ENCODE measurements around the gene BFSP1.
A peak's percentile ranks its signal among the peaks of the same experiment; 100 is the strongest.

Gene BFSP1

GRCh38 chr20:17557675-17558006 lies 26.5 kb upstream of the BFSP1 start:
- DNase-seq (ENCODE audit: low read depth in 2 of 2) = no peak

- DNase-seq (ENCODE audit: low read depth in 2 of 2) = no peak
These were observed 25.9 kb upstream of the BFSP1 start for GRCh38 chr20:17556837-17557674.

GRCh38 chr20:17555106-17555505 lies 23.9 kb upstream of the BFSP1 start:
- no peak for DNase-seq (ENCODE audit: low read depth in 2 of 2)

- no peak for DNase-seq (ENCODE audit: low read depth in 2 of 2)
These were observed 18.0 kb upstream of the BFSP1 start for GRCh38 chr20:17549131-17549530.

- DNase-seq (ENCODE audit: low read depth in 2 of 2) = no peak
These were observed 13.9 kb upstream of the BFSP1 start for GRCh38 chr20:17545127-17545526.

GRCh38 chr20:17543531-17544131 lies 12.5 kb upstream of the BFSP1 start:
- no peak for DNase-seq (ENCODE audit: low read depth in 2 of 2)

GRCh38 chr20:17542993-17543412 lies 11.8 kb upstream of the BFSP1 start:
- no peak for DNase-seq (ENCODE audit: low read depth in 2 of 2)

GRCh38 chr20:17542481-17542880 lies 11.3 kb upstream of the BFSP1 start:
- no peak for DNase-seq (ENCODE audit: low read depth in 2 of 2)

GRCh38 chr20:17541996-17542395 lies 10.8 kb upstream of the BFSP1 start:
- DNase-seq (ENCODE audit: low read depth in 2 of 2) = no peak

GRCh38 chr20:17541596-17541995 lies 10.4 kb upstream of the BFSP1 start:
- no peak for DNase-seq (ENCODE audit: low read depth in 2 of 2)

GRCh38 chr20:17538517-17539170 lies 7.5 kb upstream of the BFSP1 start:
- DNase-seq (ENCODE audit: low read depth in 2 of 2) = no peak

- DNase-seq (ENCODE audit: low read depth in 2 of 2) = no peak
These were observed 6.8 kb upstream of the BFSP1 start for GRCh38 chr20:17537959-17538358.

GRCh38 chr20:17536944-17537444 lies 5.8 kb upstream of the BFSP1 start:
- peak; percentile 14 to 39 for DNase-seq (ENCODE audit: low read depth in 2 of 2)

- DNase-seq (ENCODE audit: low read depth in 2 of 2) = no peak
These were observed 2.9 kb upstream of the BFSP1 start for GRCh38 chr20:17534077-17534476.

- no peak for DNase-seq (ENCODE audit: low read depth in 2 of 2)
These were observed 2.2 kb upstream of the BFSP1 start for GRCh38 chr20:17533396-17533795.

GRCh38 chr20:17531665-17532025 lies 466 bp upstream of the BFSP1 start:
- no peak for DNase-seq (ENCODE audit: low read depth in 2 of 2)

GRCh38 chr20:17530153-17530552 lies 1.0 kb downstream of the BFSP1 start:
- no peak for DNase-seq (ENCODE audit: low read depth in 2 of 2)

- DNase-seq (ENCODE audit: low read depth in 2 of 2) = no peak
These were observed 1.6 kb downstream of the BFSP1 start for GRCh38 chr20:17529586-17529985.

- DNase-seq (ENCODE audit: low read depth in 2 of 2) = no peak
These were observed 5.5 kb downstream of the BFSP1 start for GRCh38 chr20:17525650-17526049.

- DNase-seq (ENCODE audit: low read depth in 2 of 2) = no peak
These were observed 6.0 kb downstream of the BFSP1 start for GRCh38 chr20:17525132-17525531.

- DNase-seq (ENCODE audit: low read depth in 2 of 2) = no peak
These were observed 6.6 kb downstream of the BFSP1 start for GRCh38 chr20:17524560-17524959.

GRCh38 chr20:17523326-17523725 lies 7.9 kb downstream of the BFSP1 start:
- DNase-seq (ENCODE audit: low read depth in 2 of 2) = no peak

- no peak for DNase-seq (ENCODE audit: low read depth in 2 of 2)
These were observed 8.7 kb downstream of the BFSP1 start for GRCh38 chr20:17522528-17522927.
